ENCODE results near the gene SLC24A1.
"Not testable (repeated sequence)": the region's sequence is repeated elsewhere in the genome, so short reads cannot be mapped to it uniquely, and the experiment has no call there.

SLC24A1 gene

GRCh38 chr15:65621638-65622037 is at the start of gene SLC24A1:
TSS of gene SLC24A1 (plus strand) at chr15:65621938. CDS start at chr15:65624081, 2,143 bp downstream.
- no peak for DNase-seq

- DNase-seq: no peak
Observed at GRCh38 chr15:65571971-65572370, 49.8 kb upstream of the SLC24A1 start.

- no peak for DNase-seq
Observed at GRCh38 chr15:65576664-65577063, 45.1 kb upstream of the SLC24A1 start.

GRCh38 chr15:65577129-65577996 is 44.4 kb upstream of the SLC24A1 start:
- no peak for DNase-seq

- no peak for DNase-seq
Observed at GRCh38 chr15:65578904-65579728, 42.6 kb upstream of the SLC24A1 start.

GRCh38 chr15:65579762-65580161 is 42.0 kb upstream of the SLC24A1 start:
- DNase-seq: no peak

GRCh38 chr15:65580287-65580686 is 41.5 kb upstream of the SLC24A1 start:
- no peak for DNase-seq

GRCh38 chr15:65583701-65584100 is 38.0 kb upstream of the SLC24A1 start:
- no peak for DNase-seq

GRCh38 chr15:65584241-65584640 is 37.5 kb upstream of the SLC24A1 start:
- no peak for DNase-seq

GRCh38 chr15:65587094-65587493 is 34.6 kb upstream of the SLC24A1 start:
- no peak for DNase-seq

GRCh38 chr15:65595960-65596359 is 25.8 kb upstream of the SLC24A1 start:
- DNase-seq: no peak

- no peak for DNase-seq
Observed at GRCh38 chr15:65598468-65598867, 23.3 kb upstream of the SLC24A1 start.

GRCh38 chr15:65599677-65600076 is 22.1 kb upstream of the SLC24A1 start:
- no peak for DNase-seq

GRCh38 chr15:65603134-65603533 is 18.6 kb upstream of the SLC24A1 start:
- DNase-seq: no peak

GRCh38 chr15:65603559-65603958 is 18.2 kb upstream of the SLC24A1 start:
- no peak for DNase-seq

- peak; percentile 84 for DNase-seq
Observed at GRCh38 chr15:65610871-65611718, 10.6 kb upstream of the SLC24A1 start, which contains the start of gene INTS14. TSS of gene INTS14 (minus strand) at chr15:65611131. CDS start at chr15:65607380, 3,751 bp downstream.

GRCh38 chr15:65611888-65612615 is 9.7 kb upstream of the SLC24A1 start:
- DNase-seq: no peak

- no peak for DNase-seq
Observed at GRCh38 chr15:65612616-65612946, 9.2 kb upstream of the SLC24A1 start.

GRCh38 chr15:65612949-65613744 is 8.6 kb upstream of the SLC24A1 start:
- DNase-seq: no peak

GRCh38 chr15:65615887-65616286 is 5.9 kb upstream of the SLC24A1 start:
- DNase-seq: not testable (repeated sequence)

- no peak for DNase-seq
Observed at GRCh38 chr15:65618560-65619109, 3.1 kb upstream of the SLC24A1 start.
